SH-SY5Y (cell line): ENCODE data around the gene NCBP1.

Experiments used
- GATA2 ChIP-seq: IDR thresholded peaks from 2 replicates; pipeline ENCODE4 v1.6.1; 2011; ENCODE audit warnings: mild to moderate bottlenecking, low read depth, low read length
- GATA3 ChIP-seq: IDR thresholded peaks from 2 replicates; pipeline ENCODE4 v1.6.1; 2011; ENCODE audit warnings: low read depth, mild to moderate bottlenecking, low read length, moderate library complexity

- no peak for TF ChIP-seq GATA2
- no peak for TF ChIP-seq GATA3
These were observed 77.0 kb downstream of the NCBP1 start for GRCh38 chr9:97710356-97711222.
